Measurements from ENCODE around the gene PNMT.
A peak's percentile ranks its signal among the peaks of the same experiment; 100 is the strongest.

Gene PNMT

DNA sequence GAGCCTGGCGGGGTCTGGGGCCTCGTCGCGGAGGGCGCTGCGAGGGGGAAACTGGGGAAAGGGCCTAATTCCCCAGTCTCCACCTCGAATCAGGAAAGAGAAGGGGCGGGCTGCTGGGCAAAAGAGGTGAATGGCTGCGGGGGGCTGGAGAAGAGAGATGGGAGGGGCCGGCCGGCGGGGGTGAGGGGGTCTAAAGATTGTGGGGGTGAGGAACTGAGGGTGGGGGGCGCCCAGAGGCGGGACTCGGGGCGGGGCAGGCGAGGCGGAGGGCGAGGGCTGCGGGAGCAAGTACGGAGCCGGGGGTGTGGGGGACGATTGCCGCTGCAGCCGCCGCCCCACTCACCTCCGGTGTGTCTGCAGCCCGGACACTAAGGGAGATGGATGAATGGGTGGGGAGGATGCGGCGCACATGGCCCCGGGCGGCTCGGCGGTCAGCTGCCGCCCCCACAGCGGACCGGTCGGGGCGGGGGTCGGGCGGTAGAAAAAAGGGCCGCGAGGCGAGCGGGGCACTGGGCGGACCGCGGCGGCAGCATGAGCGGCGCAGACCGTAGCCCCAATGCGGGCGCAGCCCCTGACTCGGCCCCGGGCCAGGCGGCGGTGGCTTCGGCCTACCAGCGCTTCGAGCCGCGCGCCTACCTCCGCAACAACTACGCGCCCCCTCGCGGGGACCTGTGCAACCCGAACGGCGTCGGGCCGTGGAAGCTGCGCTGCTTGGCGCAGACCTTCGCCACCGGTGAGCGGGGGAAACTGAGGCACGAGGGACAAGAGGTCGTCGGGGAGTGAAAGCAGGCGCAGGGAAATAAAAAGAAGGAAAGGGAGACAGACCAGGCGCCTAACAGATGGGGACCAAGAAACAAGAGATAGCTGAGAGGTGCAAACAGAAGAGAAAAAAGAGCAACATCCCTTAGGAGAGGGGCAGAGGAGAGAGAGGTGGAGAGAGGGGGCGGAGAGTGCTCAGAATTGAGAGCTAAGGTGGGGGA lies at the start of gene PNMT:
Gene PNMT (plus strand): TSS at position 509 of the 980 bp plus-strand sequence. CDS start 23 bp downstream, at position 532.
- peak; percentile 39 to 67 (median 52) for DNase-seq

DNA sequence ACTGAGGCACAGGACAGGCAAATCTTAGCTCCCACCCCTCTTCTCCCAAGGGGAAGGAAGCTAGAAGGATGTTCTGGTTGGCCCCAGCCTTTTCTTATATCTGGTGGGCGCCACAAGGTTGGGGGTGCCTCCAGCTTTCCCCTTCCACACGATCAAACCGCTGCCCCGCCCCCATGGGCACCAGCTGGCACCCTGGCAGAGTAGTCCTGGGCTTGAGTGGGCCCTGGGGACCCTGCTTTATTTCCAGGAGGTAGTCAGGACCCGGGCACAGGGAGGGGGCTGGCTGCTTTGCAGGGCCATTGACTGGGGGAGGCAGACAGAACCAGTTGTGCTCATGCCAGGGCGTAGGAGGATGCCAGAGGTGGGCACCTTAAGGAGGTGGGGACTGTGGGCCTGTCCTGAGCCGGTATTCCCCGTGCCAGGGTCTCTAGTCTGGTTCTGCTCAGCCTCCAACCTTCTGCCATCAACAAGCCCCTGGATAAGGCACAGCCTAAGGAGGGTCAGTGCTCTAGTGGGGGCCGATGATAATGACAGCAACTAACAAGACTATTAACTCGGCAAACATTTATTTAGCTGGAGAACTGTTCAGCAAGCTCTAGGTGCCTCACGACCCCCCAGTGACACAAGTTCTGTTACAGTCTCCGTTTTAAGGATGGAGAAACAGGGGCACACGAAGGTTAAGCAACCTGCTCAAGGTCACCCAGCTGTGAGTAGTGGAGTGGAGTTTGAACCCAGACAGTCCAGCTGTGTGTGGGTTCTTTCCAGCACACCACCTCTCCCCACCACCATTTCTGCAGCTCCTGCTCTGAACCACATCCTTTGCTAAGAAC lies 49.1 kb upstream of the PNMT start:
- DNase-seq, result no peak

- no peak for DNase-seq
Measured at GRCh38 chr17:39619786-39620101, 48.5 kb upstream of the PNMT start.

GRCh38 chr17:39621523-39622379 lies 46.5 kb upstream of the PNMT start:
- peak; percentile 68 to 94 (median 82) for DNase-seq

GRCh38 chr17:39622380-39623006 lies 45.8 kb upstream of the PNMT start:
- DNase-seq, result no peak

GRCh38 chr17:39623356-39623950 lies 44.8 kb upstream of the PNMT start:
- peak; percentile 41 to 85 (median 76) for DNase-seq

- DNase-seq, result no peak
Measured at GRCh38 chr17:39624313-39624712, 43.9 kb upstream of the PNMT start.

GRCh38 chr17:39625198-39625785 lies 43.0 kb upstream of the PNMT start:
- DNase-seq, result no peak

- DNase-seq, result peak in 1 of 6 experiments; percentile 15
Measured at GRCh38 chr17:39626171-39627046, 41.8 kb upstream of the PNMT start, which contains the start of gene PPP1R1B. Gene PPP1R1B, plus strand, starts transcription at chr17:39626952. Its CDS starts 441 bp downstream, at chr17:39627393.

GRCh38 chr17:39627047-39627711 lies 41.1 kb upstream of the PNMT start:
- DNase-seq, result no peak

DNA sequence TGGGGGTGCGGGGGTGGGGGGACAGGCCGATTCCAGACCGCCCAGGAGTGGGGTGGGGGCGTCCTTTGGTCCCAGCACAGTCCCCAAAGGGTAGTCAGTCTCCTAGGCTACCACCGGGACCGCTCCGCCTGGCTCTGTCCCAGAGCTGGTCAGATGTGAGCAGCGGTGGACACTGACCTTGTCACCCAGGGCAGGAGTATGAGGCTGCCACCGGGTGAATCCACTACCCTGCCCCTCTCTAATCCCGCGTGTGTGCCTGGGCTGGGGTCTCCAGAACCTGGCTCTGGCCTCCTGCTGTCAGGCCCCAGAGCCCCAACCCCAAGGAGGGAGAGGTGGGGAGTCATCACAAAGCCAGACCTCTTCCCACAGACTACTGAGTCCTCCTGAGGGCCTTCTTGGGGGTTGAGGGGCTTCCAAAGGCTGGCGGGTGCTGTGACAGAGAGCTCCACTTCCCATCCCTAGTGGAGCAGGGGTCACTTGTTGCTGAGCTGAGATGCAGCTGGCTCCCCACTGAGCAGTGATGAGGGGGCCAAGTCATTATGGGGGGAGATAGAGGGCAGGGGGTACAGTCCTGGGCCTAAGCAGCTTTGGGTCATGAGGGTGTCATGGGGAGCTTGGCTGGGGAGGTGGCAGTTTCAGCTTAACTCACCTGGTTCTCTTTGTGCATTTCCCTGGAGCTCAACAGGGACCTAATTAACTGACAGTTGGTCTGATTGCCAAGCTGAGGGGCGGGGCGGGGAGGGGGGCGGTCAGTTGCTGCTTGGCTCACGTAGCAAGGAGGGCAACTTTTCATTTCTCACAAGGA lies 40.3 kb upstream of the PNMT start:
- no peak for DNase-seq

- no peak for DNase-seq
Measured at GRCh38 chr17:39628655-39629493, 39.4 kb upstream of the PNMT start.

DNA sequence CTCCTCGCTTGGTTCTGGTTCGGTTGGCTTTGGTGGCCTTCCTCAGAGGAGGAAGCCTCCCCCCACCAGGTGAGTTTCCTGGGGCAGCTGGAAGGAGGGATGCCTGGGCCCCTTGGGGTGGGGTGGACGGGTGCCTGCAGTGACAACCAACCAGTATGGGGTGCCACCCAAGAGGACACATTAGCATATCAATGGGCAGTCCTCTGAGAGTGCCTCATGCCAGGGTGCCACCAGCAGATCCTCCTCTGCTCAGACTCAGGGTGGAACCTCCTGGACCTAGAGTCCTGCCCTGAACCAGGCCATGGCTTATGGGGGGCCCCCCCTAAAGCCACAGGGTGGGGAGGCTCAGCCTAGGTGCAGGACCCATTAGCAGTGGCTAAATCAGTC lies 38.8 kb upstream of the PNMT start:
- no peak for DNase-seq

GRCh38 chr17:39629898-39630297 lies 38.4 kb upstream of the PNMT start:
- no peak for DNase-seq

DNA sequence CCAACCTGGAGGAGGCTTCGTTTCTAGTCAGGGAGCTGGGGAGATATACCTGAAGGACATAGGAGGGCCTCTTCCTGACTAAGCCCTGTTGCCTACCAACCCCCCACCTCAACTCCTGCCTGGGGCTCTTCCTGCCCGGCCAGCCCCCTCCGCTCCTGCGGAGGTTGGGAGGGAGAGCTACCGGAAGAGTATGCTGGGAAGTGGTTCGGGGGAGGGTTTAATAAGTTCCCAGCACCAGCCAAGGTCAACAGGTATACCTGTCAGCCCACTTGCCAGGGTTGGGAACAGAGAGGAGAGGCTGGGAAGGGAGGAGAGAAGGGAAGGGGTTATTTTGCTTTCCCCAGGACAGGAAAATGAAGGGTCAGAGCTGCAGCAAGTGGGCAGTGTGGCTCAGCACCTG lies 36.9 kb upstream of the PNMT start:
- no peak for DNase-seq

DNA sequence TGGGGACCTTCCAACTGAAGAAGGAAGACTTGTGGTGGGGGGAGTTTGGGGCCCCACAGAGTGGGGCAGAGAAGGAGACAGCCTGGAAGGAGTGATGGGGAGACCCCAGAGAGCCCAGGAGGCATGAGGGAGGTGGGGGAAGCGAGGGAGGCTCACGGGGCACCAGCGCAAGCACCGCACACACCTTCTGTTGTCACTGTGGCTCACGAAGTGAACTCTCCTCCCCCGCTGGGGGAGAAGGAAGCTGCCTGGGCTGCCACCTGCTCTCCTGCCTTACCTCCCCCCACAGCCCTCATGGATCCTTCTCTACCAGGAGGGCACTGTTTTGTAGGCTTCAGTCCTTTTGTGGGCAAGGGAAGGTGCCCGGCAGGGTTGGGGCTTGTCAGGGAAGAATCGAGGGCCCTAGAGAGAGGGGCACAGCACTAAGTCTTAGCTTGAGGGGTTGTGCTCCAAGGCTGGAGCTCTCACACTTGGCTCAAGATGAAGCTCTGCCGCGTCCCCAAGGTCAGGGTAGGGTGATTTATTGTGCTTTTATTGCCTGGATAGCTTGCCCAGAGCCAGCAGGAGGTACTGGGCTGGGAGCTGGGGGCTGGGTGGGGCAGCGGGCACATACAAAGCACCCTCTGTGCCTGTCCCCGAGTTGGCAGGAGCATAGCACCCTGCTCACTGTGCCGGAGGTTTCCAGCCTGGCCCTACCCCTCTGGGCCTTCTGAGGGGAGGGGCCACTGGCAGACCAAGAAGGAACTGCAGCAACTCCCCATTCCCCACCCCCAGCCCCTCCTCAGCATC lies 35.9 kb upstream of the PNMT start:
- no peak for DNase-seq

- DNase-seq, result no peak
Measured at GRCh38 chr17:39633570-39634183, 34.6 kb upstream of the PNMT start.
